ENCODE measurements around the gene NHSL1. TPM values are rescaled to one million over a fixed set of nuclear protein-coding genes. Genes with fewer than 3 reads are reported as not detected.

NHSL1 gene
- total RNA-seq (1 to 10 TPM; 6.5 to 8.6 (median 7.0) TPM), polyA plus RNA-seq (10 to 100 TPM; 13.2 to 17.5 (median 16.9) TPM)

GRCh38 chr6:138499303-138500018 lies at the start of gene NHSL1:
TSS of gene NHSL1 (minus strand) at chr6:138499494. CDS start at chr6:138499290, 204 bp downstream.
- intact Hi-C loops (cut with DNase I) = loop anchor here (10.0 kb wide), 1 partner anchor 385 kb away; no protein-coding TSS in a partner anchor
- no peak within 1 kb of the TSS for H3K4me3 ChIP-seq
- WGBS, 2 donors = 11 to 27% methylated on average over 8 of the region's 8 CpGs

GRCh38 chr6:138546733-138547185 lies 47.5 kb upstream of the NHSL1 start:
- Histone ChIP-seq H3K4me3 (no peak overlapping the region), H3K27me3 (no peaks in the 10 kb centered on the region), H3K9me3 (no peaks in the 10 kb centered on the region), H3K4me1 (peaks cover 0 to 47% (median 24%) of the 10 kb centered on the region in 4 donors), H3K27ac (no peak overlapping the region), H3K36me3 (no peaks in the 10 kb centered on the region)
- no peak for TF ChIP-seq POLR2AphosphoS5 (IDR thresholded peaks at IDR 0.05)
- TF ChIP-seq, protein P1, sequence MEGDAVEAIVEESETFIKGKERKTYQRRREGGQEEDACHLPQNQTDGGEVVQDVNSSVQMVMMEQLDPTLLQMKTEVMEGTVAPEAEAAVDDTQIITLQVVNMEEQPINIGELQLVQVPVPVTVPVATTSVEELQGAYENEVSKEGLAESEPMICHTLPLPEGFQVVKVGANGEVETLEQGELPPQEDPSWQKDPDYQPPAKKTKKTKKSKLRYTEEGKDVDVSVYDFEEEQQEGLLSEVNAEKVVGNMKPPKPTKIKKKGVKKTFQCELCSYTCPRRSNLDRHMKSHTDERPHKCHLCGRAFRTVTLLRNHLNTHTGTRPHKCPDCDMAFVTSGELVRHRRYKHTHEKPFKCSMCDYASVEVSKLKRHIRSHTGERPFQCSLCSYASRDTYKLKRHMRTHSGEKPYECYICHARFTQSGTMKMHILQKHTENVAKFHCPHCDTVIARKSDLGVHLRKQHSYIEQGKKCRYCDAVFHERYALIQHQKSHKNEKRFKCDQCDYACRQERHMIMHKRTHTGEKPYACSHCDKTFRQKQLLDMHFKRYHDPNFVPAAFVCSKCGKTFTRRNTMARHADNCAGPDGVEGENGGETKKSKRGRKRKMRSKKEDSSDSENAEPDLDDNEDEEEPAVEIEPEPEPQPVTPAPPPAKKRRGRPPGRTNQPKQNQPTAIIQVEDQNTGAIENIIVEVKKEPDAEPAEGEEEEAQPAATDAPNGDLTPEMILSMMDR (IDR thresholded peaks at IDR 0.05) = no peak
- no peak for TF ChIP-seq POLR2A (IDR thresholded peaks at IDR 0.05)
- TF ChIP-seq EP300 (IDR thresholded peaks at IDR 0.05) = no peak
- intact Hi-C loops (cut with DNase I) = no loop called here
- 40 to 60% methylated on average over 5 of the region's 5 CpGs for WGBS, 2 donors
- no peak for DNase-seq

More at GRCh38 chr6:138499303-138500018, at the start of gene NHSL1:
- DNase-seq = no peak
- no peaks in the 10 kb centered on the region for H3K27me3 ChIP-seq
- TF ChIP-seq POLR2AphosphoS5 (IDR thresholded peaks at IDR 0.05) = no peak
- TF ChIP-seq EP300 (IDR thresholded peaks at IDR 0.05) = no peak
- no peak for TF ChIP-seq POLR2A (IDR thresholded peaks at IDR 0.05)
- TF ChIP-seq, protein P1 (IDR thresholded peaks at IDR 0.05) = no peak
- H3K9me3 ChIP-seq = no peaks in the 10 kb centered on the region
- peaks cover 0 to 11% (median 0%) of the 10 kb centered on the region in 4 donors for H3K4me1 ChIP-seq
- H3K36me3 ChIP-seq = no peaks in the 10 kb centered on the region
- H3K27ac ChIP-seq = peak within 1 kb of the TSS in 1 of 4 donors; percentile 19

- peak overlapping the region; percentile 18 to 35 (median 30) for H3K4me3 ChIP-seq
- intact Hi-C loops (cut with DNase I) = no loop called here
- no peaks in the 10 kb centered on the region for H3K27me3 ChIP-seq
- TF ChIP-seq POLR2AphosphoS5 (IDR thresholded peaks at IDR 0.05) = peak in 2 of 4 donors; percentile 29 to 38
- TF ChIP-seq, protein P1 (IDR thresholded peaks at IDR 0.05) = no peak
- peak overlapping the region; percentile 64 to 80 (median 77) for H3K27ac ChIP-seq
- H3K36me3 ChIP-seq = no peaks in the 10 kb centered on the region
- H3K9me3 ChIP-seq = no peaks in the 10 kb centered on the region
- H3K4me1 ChIP-seq = peaks cover 0 to 59% (median 35%) of the 10 kb centered on the region in 4 donors
- DNase-seq = peak; percentile 79
- 49 to 56% methylated on average over 6 of the region's 6 CpGs for WGBS, 2 donors
Observed at GRCh38 chr6:138545621-138545980, 46.3 kb upstream of the NHSL1 start.

- H3K4me3 ChIP-seq = no peak overlapping the region
- 83 to 93% methylated on average over 3 of the region's 3 CpGs for WGBS, 2 donors
- no peak for TF ChIP-seq EP300 (IDR thresholded peaks at IDR 0.05)
- TF ChIP-seq, protein P1 (IDR thresholded peaks at IDR 0.05) = no peak
- TF ChIP-seq POLR2A (IDR thresholded peaks at IDR 0.05) = no peak
- no peak for TF ChIP-seq POLR2AphosphoS5 (IDR thresholded peaks at IDR 0.05)
- intact Hi-C loops (cut with DNase I) = no loop called here
- DNase-seq = no peak
- H3K9me3 ChIP-seq = no peaks in the 10 kb centered on the region
- no peaks in the 10 kb centered on the region for H3K36me3 ChIP-seq
- no peaks in the 10 kb centered on the region for H3K27me3 ChIP-seq
- H3K4me1 ChIP-seq = peaks cover 0 to 70% (median 44%) of the 10 kb centered on the region in 4 donors
- peak overlapping the region; percentile 64 to 80 (median 77) for H3K27ac ChIP-seq
Observed at GRCh38 chr6:138544501-138544900, 45.2 kb upstream of the NHSL1 start.

Measured in sigmoid colon (tissue), 7 donors.